K562 treated with DMSO at 1 percent for 24 hours (cell line): Measurements from ENCODE around the gene OR52K1. TPM values are rescaled to one million over a fixed set of nuclear protein-coding genes. Genes with fewer than 3 reads are reported as not detected.

Experiments used
- total RNA-seq: library from RNA; unstranded; fragments of 300-600 nt; gene quantifications from 2 replicates; pipeline ENCODE4 v1.2.3, GENCODE V29; 2022; ENCODE audit warnings: low read depth; ENCODE audit not compliant: insufficient read depth

The OR52K1 gene
- not detected in 2 replicates for total RNA-seq

DNA sequence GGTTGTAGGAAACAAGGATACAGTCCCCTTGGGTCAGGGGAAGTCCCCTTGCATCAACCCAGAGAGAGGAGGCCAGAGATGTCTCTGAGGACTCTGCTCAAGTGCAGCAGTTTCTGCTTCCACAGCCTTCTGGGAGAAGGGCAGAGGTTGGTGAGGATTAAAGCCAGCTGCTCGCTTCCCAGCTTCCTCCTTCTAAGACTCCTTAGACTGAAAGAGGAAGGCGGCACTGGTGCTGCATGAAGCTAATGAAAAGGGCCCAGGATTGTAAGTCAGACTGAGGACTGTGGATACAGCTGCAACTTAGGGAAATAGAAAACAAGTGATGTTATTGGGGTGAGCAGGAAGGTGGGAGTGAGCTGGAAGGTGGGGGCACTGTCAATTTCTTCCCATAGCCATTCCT, at the start of gene OR52K1:
Gene OR52K1 (plus strand): TSS at position 202 of the 400 bp plus-strand sequence. CDS start 6,255 bp downstream, outside the sequence.

DNA sequence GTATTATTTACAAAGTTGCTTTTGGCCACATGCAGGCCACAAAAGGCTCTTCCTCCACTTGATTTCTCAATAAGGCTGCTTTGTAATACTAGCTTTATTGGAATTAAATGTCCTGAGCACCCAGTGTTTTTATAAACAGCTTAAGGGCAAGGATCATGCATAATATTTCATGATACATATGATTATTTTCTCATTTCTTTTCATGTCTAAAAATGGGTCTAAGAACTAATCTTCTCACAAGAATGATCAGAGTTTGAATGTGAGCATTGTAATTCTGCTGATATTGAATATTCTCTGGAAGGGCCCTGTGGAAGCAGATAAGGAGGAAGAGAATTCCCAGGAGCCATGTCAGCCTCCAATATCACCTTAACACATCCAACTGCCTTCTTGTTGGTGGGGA, 33.5 kb upstream of the OR52K1 start, which contains the start of gene OR52K2:
Gene OR52K2 (plus strand): TSS at position 301 of the 400 bp plus-strand sequence. CDS start 45 bp downstream, at position 346.

Other genes with a start within 250 kb of the OR52K1 start
- gene OR52B4, start 114.3 kb upstream of the OR52K1 start, total RNA-seq: not detected in 2 replicates
- 20.4 and 24.3 TPM in 2 replicates for gene TRIM21, start 88.9 kb upstream of the OR52K1 start, total RNA-seq
- not detected in 2 replicates for gene OR52K2, start 33.4 kb upstream of the OR52K1 start, total RNA-seq
- not detected in 2 replicates for gene OR52M1, start 62.5 kb downstream of the OR52K1 start, total RNA-seq
- not detected in 2 replicates for gene OR52I2, start 99.1 kb downstream of the OR52K1 start, total RNA-seq
- not detected in 2 replicates for gene OR52I1, start 111.4 kb downstream of the OR52K1 start, total RNA-seq
- gene TRIM68, start 125.6 kb downstream of the OR52K1 start, total RNA-seq: 15.0 and 17.3 TPM in 2 replicates
- gene OR51D1, start 154.8 kb downstream of the OR52K1 start, total RNA-seq: not detected in 2 replicates
- gene OR51E1, start 161.3 kb downstream of the OR52K1 start, total RNA-seq: not detected in 2 replicates
- not detected in 2 replicates for gene OR51E2, start 215.2 kb downstream of the OR52K1 start, total RNA-seq
- not detected in 2 replicates for gene MMP26, start 222.1 kb downstream of the OR52K1 start, total RNA-seq